GM18867 (cell line): ENCODE data around the gene NFYB.
A peak's percentile ranks its signal among the peaks of the same experiment; 100 is the strongest.
"Not testable (repeated sequence)": the region's sequence is repeated elsewhere in the genome, so short reads cannot be mapped to it uniquely, and the experiment has no call there.

Experiments
- ATAC-seq: cut with Tn5 transposase; IDR thresholded peaks from one replicate; pipeline ENCODE4 v1.9.1; 2021; ENCODE audit warnings: mild to moderate bottlenecking, moderate library complexity; ENCODE audit not compliant: unreplicated experiment

NFYB gene

DNA sequence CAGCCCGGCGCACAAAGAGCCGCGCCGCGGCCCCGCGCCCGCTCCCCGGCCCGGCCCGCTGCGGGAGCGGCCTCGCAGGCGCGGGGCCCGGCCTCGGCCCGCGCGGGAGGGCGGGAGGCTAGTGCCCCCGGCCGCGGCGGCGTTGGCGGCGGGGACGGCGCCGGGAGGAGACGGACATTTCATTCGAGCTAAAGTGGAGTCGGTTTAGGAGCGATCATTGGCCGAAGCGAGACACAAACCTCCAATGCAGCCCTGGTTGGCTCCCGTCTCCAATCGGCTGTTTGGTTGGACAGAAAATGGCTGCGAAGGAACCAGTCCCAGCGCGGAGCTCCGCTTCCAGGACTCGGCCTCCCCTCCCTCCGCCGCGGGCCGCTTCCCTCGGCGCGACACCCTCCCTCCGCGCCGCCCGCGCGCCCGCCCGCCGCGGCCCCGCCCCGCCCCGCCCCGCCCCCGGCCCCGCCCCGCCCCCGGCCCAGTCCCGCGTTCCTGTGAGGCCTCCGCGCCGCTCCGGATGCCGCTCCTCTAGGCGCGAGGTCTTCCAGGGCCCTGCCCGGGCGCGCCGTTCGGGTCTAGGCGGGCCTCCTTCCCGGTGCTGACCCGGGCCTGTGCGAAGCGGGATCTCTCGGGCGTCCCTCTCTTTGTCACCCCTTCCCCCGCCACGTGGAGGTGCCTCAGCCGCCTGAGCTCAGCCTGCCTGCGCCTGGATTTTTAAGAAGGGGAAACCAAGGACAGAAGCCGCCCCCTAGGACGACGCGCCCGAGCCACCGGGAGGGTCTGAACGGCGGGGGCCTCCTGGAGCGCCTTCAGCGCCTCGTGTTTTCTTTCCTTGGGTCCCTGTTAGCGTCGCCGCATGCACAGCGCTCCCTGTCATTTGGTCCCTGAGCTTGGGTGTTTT is at the start of gene NFYB:
Gene NFYB (minus strand): TSS at position 309 of the 895 bp plus-strand sequence. CDS start 2,757 bp downstream, outside the sequence.
- ATAC-seq = peak; percentile 92

DNA sequence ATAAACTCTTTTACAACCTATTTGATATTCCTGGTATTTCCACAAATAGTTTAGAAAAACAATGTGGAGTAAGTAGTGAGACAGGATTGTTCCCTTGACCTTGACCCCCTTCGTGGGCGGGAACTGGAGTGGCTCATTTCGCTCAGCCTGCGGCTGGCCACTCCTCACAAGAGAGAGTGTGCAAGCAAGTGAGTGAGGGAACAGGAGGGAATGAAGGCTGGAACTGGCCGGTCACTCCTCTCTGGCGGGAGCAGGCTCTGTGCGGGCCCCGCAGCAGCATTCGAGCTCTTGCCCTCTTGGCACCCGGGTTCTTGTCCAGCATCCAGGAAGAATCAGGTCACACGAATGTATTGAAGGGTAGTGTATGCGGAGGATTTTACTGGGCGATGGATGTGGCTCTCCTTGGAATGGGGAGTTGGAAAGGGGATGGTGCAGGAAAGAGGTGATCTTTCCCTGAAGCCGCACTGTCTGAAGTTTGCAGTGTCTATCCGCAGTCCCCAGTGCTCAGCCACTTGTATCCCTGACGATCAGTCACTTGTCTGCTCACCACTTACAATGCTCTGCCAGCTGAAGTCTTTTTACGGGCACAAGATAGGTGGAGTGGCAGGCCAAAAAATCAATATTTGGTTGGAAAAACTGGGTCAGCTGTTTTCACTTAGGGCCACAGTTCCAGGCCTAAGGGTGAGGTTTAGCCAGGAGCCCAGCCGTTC is 49.6 kb upstream of the NFYB start:
- ATAC-seq = no peak

DNA sequence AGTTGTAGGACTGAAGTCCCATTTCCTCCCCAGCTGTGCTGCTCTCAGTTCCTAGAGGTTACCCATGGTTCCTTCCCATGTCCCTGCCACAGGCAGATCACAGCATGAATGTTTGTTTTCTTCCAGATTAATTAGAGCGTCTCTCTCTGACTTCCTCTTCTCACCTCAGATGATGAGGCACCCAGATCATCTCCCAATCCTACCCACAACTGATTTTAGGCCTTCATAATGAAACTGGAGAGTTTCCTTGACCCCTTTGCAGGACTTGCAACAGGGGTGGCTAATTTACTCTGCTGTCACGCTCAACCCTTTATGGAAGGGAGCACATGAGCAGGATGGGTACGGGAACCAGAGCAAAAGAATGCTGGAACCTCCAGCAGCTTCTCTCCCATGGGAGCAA is 45.4 kb upstream of the NFYB start:
- no peak for ATAC-seq

DNA sequence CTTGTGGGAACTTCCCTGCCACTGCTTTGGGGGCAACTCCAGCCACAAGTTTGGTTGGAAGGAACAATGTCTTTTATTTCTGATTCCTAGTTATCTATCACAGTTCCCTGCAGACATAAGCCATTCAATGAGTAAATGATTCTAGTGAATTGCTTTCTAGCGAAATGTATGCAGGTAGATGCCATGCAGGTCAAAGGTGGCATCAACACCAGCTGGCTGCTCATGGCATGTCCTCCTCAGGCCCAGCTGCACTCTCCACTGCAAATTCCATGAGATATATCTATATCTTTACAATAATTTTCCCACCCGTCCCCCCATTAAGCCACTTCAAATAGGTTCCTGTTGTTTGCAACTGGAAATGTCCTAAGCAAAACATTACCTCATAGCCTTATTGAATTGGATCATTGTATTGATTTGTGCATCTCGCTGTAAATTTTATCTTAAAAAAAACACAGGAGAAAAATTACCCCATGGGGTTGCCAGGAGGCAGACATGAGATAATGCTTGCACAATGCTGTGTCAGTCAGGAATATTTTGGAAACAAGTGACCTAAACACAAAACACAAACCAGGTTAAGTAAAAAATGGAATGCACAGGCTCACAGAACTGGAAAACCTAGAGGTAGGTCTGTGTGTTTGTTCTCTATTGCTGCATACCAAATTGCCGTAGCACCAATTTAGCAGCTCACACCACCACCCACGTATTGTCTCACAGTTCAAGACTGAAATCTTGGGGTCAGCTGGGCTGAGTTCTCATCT is 44.8 kb upstream of the NFYB start:
- ATAC-seq = no peak

DNA sequence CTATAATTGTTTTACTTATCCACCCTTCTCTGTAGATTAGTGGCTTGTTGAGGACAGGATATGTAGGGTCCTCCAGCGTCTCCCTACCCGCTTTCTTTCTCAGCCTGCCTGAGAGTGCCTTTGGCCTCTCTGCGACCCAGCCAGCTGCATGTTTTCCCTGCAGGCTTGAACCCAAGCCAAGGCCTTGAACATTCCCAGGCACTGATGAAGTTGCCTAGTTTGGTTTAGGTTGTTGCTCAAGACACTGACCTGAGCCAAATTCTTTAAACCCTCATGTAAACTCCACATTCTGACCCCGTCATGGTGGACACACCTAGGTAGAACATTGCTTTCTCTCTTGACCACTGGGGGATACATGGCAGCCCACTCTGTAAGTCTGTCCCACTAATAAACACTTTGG is 44.1 kb upstream of the NFYB start:
- no peak for ATAC-seq

DNA sequence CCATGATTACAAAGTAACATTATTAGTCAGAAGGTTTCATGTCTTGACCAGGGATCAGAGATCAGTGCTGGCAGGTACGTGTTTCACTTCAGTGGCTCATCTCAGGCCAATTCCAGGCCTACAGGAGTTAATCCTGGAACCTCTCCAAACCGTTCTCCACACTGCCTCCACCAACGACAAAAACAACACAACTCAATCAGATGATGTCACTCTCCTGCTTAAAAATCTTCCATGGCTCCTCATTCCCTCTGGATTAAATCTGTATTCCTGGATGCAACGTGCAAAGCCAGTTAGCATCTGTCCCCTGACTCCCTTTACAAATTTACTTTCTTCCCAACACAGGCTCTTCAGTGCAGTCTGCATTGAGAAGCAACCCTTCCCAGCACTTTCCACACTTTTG is 43.3 kb upstream of the NFYB start:
- no peak for ATAC-seq

DNA sequence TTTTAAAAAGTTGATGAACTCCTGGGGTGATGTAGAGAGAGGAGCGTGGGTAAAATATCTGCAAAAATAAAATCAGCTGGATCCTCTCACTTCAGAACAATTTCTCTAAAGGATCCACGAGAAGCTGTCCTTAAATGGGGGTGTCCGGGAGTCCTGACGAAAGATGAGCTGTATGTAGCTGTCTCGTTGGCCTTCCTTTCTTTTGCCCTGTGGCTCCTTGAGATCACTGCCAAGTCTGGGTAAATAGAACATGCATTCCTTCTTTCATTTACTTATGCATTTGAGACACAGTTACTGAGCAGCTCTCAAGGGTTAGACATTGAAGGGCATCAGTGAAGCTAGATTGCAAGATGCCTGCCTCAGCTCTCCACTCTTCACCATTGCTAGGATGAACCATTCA is 42.4 kb upstream of the NFYB start:
- no peak for ATAC-seq

DNA sequence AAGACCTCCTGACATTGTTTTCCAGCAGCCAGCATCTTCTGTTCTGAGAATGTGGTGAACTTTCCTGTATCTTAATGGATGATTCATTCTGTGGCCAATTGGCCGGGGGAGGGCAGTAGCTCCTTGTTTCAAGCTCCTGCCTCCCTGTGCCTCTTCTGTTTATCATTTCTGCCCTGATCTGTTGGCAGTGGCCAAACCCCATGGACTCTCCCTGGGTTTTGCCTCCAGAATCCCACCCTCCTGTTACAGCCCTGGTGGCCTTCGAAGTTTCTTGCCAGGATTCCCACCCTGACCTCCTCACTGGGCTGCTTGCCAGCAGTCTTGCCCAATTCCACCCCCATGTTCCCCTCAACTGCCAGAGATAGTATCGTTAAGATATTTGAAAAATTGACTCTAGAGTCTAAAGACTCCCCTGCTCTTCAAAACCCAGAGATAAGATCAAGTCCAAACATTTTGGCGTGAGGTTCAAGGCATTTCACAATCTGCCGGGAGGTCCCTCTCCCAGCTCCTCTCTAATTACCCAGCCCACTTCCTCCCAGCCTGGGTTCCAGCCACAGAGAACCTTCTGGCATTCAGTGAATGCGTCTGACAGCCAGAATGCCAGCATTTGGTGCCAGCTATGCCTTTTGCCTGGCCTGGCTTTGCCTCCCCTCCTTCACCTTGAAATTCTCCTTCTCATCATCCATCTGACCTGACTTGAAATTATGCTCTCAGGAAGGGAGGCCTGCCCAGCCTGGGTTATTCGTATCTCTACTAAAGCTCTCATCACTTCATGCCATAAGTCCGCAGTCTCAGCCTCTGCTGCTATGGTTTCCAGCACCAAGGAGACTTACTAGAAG is 39.9 kb upstream of the NFYB start:
- ATAC-seq = no peak

DNA sequence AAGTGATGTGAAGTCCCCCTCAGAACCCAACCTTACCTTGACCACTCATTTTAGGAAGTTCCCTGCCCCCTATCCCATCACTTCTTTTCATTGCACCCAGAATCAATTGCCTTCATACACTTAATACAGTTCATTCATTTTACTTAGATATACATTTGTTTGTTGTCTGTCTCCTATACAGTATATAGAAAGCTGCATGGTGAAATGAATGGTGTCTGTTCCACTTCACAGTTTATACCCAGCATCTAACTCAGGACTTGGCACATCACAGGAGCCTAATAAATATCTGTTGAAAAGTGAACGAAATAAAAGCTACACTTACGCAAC is 39.3 kb upstream of the NFYB start:
- no peak for ATAC-seq

DNA sequence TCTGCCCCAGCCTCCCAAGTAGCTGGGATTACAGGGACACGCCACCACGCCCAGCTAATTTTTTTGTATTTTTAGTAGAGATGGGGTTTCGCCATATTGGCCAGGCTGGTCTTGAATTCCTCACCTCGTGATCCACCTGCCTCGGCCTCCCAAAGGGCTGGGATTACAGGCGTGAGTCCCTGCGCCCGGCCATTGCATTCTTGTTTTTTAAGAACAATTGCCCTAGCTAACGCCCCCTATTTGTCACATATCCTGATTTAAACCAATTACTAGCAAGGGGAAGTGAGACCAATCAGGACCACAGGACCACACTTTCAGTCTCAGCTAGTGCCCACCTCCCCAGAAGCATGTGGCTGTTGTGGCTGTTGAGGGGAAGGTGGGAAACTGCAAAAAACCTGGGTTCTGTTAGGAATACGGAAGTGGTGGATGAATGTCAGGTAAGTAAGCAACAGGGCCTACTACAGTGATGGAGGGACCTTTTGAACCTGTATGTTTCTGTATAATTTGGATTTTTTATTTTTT is 37.8 kb upstream of the NFYB start:
- ATAC-seq = no peak

DNA sequence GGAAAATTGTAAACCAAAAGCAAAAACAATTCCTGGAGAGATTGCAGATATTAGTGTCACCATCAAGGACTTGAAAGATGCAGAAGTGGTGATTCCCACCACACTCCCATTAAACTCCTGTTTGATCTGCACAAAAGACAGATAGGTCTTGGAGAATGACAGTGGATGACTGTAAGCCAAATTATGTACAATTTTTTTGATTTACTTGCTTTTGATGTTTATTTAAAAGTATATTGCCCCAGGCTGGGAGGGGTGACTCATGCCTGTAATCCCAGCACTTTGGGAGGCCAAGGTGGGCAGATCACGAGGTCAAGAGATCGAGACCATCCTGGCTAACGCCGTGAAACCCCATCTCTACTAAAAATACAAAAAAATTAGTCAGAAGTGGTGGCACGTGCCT is 35.8 kb upstream of the NFYB start:
- not testable (repeated sequence) for ATAC-seq

DNA sequence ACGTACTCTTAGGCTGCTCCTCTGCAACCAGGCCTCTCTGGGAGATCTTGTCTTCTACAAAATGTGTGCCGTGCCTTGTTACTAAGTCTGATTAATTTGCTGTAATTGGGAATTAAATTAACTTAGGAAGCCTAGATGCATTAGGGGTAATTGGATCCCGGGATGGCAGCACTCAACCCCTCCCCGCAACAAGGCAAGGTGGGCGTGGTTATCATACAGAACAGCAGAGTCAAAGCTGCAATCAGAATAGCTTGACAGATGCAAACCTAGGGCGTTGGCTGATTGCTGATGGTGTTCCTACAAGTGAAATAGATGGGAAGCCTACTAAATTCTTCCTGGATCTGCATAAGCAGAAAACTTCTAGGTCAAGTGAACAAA is 34.5 kb upstream of the NFYB start:
- no peak for ATAC-seq

DNA sequence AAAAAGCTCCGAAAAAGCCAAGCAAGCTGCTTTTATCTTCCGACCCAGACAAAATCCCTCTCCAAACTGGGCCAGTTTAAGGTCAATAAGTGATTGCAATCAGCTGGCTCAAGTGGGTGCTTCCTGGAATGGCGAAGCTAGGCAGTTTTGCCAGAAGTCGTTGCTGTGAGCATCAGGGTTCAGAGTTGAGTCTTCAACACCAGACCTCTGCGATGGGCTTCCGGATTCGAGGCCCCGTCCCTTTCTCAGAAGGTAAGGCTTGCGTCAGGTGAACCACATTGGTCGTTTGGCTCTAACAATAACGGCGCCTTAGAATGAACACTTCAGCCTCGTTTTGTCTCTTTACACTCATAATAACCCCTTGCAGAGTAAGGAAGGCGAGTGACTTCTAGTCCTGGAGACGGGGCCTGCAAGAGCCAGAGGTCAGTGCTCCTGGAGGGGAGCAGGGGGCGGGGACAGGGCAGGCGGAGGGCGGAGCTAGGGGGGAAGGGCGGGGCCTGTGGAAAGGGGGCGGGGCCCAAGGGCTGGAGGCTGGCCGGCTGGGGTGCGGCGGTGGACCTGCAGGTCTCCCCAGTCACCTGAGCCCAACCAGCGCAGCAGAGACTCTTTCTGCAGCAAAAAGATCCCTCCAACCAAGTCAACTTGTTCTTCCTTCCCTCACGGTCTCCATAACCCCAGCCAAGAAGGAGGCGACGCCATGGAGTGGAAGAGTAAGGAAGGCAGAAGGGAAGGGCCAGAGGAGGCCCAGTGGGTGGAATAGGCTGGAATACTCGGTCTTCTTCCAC is 34.0 kb upstream of the NFYB start:
- ATAC-seq = no peak

DNA sequence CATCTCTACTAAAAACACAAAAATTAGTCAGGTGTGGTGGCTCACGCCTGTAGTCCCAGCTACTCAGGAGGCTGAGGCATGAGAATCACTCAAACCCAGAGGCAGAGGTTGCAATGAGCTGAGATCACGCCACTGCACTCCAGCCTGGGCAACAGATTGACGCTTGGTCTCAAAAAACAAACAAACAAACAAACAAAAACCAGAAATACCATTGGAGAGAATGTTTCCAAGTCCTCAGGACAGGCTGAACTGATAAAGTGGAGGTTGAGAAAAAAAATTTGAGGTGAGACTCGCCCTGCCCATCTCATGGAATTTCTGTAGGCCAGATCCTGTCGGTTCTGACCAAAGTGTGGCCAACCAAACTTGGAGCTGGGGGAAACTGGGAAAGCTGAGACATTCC is 30.6 kb upstream of the NFYB start:
- ATAC-seq = no peak

DNA sequence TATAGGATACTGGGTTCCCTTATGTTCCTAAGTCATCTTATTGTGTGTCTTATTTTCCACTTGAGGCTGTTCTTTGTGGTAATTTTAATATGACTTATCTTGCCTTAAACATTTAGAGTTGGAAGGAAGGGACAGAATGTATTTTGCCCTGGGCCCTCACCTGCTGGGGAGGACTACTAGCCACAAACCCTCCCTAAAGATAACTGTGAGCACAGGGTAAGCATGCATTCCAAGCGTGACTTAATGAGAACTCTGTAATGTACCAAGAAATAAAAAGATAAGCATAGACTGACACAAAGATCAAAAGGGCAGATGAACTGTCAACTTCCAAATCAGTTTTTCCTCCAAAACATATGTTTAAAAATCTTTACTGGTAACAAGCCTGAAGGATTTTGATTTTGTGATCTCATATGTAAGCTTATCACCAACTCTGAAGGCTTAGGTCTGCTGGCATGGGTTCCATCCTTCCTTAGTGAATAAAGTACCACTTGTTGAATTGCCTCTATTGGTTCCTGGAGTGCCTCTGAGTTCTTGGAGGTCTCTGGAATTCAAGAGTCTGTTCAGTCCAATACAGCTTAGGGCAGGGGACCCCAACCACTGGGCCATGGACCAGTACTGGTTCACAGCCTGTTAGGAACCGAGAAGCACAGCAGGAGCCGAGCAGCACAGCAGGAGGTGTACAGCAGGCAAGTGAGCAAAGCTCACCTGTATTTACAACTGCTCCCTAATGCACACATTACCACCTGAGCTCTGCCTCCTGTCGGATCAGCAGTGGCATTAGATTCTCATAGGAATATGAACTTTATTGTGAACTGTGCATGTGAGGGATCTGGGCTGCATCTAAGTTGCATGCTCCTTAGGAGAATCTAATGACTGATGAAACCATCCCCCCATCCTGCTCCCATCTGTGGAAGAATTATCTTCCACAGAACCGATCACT is 29.8 kb upstream of the NFYB start:
- no peak for ATAC-seq

DNA sequence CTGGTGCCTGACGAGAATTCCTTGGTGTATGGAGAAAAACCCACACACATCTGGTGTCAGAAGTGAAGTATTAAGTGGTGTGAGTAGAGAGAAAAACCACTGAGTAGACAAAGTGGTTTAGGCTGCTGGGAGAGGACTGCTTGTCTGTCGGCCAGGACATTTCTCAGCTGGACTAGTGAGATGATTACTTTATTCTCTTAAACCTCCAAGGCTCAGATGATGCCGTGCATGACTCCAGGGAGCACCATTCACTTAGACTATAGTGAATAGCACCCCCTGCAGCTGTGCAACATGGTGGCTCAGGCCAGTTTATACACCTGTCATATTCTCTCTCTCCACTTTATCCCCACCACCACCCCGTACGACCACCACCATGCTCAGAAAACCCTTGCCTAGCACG is 28.5 kb upstream of the NFYB start:
- ATAC-seq = no peak

DNA sequence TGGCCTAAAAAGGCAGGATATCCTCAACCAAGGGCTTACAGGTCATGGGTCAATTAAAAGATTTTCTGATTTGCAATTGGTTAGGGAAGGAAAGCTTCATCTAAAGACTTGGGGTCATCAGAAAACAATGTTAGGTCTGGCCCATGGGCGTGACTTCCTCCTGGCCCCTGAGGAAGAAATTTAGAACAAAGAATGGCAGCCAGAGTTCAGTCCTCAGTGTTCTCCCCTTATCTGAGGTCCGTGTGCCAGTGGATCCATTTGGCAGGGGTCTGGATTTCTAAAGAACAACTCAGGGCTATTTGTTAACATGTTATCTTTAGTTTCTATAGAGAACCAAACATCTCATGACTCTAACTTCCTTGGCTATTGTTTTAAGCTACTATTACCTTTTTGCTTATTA is 27.8 kb upstream of the NFYB start:
- no peak for ATAC-seq

DNA sequence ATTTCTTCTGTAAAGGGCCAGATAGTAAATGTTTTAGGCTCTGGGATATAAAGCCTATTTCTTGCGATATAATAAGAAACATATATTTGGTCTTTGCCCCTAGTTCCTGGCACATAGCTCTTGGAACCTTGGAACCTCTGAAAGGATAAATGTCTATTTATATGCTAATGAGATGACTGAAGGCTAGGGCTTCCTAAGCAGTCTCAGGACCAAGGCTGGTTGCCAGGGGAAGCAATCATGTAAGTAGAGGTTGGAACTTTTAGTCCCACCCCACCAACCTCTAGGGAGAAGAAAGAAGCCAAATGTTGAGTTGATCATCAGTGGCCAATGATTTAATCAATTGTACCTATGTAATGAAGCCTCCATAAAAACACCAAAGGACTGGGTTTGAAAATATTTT is 26.6 kb upstream of the NFYB start:
- ATAC-seq = no peak

DNA sequence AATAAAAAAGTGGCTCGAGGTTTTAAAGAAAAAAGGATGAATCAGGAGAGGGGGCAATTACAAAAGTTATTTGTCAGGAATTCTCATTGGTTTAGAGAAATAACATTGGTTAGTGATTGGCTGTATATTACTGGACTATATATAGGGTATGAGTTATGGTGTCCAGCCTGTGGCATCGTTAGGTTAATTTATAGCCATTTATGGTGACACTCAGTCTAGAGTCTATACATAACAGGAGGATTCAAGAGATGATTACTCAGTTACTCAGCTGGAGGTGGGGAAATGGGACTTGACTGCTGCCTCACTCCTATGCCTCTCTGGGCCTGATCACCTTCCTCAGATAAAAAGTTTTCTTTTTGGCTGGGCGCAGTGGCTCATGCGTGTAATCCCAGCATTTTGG is 25.6 kb upstream of the NFYB start:
- ATAC-seq = no peak
